HG03060 (cell line): Measurements from ENCODE around the gene BLTP2.

Experiments used
- ATAC-seq: cut with Tn5 transposase; IDR thresholded peaks from one replicate; pipeline ENCODE4 v1.9.1; 2021; ENCODE audit warnings: low read depth, moderate number of reproducible peaks; ENCODE audit not compliant: unreplicated experiment

BLTP2 gene

GRCh38 chr17:28599311-28600184, 45.4 kb downstream of the BLTP2 start:
- peak; percentile 35 for ATAC-seq

GRCh38 chr17:28598799-28599310, 46.1 kb downstream of the BLTP2 start, which contains the start of gene SPAG5:
SPAG5 (minus strand) TSS chr17:28599025; CDS start chr17:28598946, 79 bp downstream.
- ATAC-seq = peak; percentile 39

DNA sequence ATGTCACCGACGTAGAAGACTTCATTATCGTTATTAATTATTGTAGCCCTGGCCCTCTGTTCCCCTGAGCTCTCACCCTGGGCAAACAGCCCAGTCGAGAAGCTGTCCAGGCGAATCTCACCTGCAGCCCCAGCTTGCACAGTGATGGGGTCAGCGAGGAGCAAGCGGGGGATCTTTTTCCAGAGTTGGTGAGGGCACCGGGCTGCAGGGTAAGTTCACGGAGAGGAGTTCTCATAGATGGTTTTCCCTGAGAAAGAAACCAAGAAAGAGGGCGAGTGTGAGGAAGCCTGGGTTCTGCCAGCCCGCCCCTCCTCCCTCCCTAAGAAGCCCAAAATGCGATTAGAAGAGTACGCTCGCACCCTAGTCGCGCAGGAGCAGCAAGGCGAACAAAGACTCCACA, 46.6 kb downstream of the BLTP2 start:
- ATAC-seq = no peak

GRCh38 chr17:28597606-28598383, 47.2 kb downstream of the BLTP2 start:
- ATAC-seq = no peak
